NOMO-1 treated with dmso at 0.1 percent for 144 hours (cell line): ENCODE data around the gene TMEM52.
A peak's percentile ranks its signal among the peaks of the same experiment; 100 is the strongest.

Experiments used
- DNase-seq: peaks from one replicate; lab custom pipeline; 2025; ENCODE audit not compliant: unreplicated experiment; lab: John Stamatoyannopoulos, UW

TMEM52 gene

DNA sequence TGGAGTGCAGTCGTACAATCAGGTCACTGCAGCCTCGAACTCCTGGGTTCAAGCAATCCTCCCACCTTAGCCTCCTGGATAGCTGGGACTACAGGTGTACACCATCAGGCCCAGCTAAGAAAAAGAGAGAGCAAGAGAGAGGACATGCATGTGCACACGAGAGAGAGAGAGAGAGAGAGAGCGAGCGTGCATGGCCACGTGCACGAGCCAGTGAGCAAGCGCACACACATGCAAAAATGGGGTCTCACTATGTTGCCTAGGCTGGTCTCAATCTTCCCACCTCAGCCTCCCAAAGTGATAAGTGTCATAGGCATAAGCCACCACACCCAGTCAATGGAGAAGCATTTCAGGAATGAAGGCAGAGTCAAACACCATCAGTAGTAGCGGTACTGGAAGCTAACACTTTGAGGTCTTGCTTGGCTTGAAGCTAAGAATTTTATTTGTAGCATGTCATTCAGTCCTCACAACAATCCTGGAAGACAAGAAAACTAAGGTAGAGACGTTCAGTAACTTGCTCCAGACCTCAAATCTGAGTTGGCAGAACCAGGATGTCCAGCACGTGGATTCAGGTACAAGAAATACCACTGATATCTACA lies 42.6 kb downstream of the TMEM52 start:
- DNase-seq = no peak

DNA sequence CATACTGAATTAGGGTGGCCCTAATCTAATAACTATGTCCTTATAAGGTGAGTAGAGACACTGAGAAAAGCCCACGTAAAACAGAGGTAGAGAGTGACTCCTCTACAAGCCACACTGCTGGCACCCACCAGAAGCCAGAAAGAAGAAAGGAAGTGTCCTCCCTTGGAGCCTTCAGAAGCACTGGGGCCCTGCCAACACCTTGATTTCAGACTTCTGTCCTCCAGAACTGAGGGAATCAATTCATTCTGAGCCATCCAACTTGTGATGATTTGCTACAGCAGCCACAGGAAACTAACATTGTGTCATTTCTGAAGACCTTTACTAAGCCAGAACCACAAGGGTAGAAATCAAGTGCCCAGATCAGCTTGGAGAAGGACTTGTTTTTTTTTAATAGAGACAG lies 43.1 kb downstream of the TMEM52 start:
- no peak for DNase-seq

DNA sequence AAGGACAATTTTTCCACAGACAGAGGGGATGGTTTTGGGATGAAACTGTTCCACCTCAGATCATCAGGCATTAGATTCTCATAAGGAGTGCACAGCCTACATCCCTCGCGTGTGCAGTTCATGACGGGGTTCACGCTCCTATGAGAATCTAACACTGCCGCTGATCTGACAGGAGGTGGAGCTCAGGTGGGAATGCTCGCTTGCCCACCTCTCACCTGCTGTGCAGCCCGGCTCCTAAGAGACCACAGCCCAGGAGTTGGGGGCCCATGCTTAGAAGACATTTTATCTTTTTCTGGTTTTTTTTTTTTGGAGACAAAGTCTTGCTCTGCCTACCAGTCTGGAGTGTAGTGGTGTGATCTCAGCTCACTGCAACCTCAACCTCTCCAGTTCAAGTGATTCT lies 44.2 kb downstream of the TMEM52 start:
- no peak for DNase-seq

DNA sequence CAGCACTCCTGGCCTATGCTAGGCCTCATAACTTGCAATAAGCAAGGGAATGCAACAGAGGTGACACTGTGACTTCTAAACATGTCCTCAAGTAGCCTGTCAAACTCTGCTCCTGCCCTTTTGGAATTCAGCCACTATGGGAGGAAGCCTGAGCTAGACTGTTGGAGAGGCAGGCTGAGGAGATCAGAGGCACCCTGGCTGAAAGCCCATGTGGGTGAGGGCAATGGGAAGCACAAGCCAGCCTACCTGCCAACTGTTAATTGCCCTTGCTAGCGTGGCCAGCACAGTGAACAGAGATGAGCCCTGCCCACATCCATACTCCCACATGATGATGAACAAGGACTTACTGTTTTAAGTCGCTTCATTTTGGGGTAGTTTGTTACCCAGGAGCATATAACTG lies 45.9 kb downstream of the TMEM52 start:
- DNase-seq = no peak

DNA sequence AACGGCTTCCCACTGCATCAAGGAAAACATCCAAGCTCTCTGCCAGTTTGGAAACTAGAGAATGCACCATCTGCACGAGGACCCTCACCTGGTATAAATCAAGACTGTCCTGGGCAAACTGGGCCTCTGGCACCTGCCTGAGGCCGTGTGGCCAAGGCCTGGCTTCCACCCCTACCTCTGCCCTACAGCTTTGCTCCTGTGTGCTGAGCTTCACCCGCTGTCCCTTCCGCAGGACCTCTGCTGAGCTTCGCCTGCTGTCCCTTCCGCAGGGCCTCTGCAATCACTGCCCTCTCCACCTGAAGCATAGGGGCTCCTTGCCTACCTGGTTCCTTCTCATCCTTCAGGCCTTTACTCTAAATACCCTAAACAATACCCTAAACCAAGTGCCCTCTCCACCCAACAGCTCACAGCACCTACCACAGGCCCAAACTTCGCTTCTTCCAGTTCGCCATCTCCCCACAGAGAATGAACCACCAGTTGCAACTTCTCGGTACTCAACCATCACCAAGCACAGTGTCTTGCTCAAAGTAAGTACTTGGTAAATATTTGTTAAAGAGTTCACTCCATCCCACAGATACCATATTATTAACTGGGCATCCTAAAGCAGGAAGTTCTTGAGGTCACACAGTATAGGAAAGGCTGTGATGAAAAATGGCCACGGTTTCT lies 46.6 kb downstream of the TMEM52 start:
- DNase-seq = no peak

DNA sequence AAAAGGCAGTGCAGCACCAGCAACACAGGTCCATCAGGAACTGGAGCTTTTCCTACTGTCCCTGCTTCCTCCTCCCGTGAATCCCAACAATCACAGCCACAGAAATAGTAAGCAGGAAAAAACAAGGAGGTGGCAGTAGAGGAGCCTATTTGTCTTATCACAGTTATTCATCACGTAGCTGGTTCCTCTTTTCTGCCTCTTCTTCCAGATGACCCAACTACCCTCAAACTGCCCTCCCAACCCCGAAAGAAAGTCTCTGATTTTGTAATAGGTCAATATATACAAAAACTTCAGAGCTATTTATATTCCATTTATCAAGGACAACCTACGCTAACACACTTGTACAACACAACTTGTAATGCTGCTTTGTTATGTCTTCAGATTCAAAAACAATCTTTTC lies 49.6 kb downstream of the TMEM52 start:
- peak; percentile 25 for DNase-seq
